ENCODE measurements around the gene CDH4.

Gene CDH4

DNA sequence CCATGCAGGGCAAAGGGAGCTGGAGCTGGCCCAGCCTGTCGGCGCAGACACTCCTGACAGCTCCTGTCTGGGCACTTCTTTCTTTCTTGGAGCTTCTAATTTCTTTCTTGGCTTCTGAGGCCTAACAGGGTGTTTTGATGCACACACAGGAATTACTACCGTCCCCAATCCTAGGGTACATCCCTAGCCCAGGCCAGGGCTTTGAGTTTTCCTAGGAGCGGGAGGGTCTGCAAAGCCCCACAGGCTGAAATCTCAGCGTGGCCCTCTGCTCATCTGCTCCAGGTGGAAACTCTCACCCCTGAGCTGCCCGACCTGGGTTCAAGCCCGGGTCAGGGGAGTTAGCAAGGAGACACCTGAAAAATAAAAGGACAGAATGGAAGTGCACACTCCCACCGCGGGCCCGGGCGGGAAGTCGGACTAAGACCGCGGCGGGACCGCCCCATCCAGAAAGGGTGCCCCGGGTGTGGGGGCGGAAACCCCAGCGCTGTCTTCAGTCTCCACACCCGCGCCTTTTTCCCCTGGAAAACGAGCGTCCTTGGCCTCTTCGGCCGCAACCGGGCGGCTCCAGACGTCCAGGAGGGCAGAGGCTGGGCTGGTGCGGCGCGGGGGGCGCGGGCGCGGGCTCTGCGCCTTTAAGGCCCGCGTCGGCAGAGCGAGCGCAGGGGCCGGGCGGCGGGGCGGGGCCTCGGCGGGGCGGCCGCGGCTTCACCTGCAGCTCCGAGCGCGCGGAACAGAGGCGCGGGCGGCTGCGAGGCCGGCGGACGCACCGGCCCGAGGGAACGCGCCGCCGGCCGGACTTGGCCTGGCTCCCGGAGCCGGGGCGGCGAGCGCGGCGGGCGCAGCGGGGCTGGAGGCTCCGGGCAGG, at the start of gene CDH4:
CDH4 (plus strand) TSS at position 733 of the 865 bp plus-strand sequence.
- DNase-seq: peak; percentile 6

GRCh38 chr20:61203320-61203719, 48.7 kb upstream of the CDH4 start:
- no peak for DNase-seq

GRCh38 chr20:61204206-61204605, 47.9 kb upstream of the CDH4 start:
- DNase-seq: no peak

GRCh38 chr20:61205769-61206168, 46.3 kb upstream of the CDH4 start:
- no peak for DNase-seq

GRCh38 chr20:61210862-61211261, 41.2 kb upstream of the CDH4 start:
- DNase-seq: no peak

- DNase-seq: no peak
These were observed 34.2 kb upstream of the CDH4 start for GRCh38 chr20:61217848-61218247.

DNA sequence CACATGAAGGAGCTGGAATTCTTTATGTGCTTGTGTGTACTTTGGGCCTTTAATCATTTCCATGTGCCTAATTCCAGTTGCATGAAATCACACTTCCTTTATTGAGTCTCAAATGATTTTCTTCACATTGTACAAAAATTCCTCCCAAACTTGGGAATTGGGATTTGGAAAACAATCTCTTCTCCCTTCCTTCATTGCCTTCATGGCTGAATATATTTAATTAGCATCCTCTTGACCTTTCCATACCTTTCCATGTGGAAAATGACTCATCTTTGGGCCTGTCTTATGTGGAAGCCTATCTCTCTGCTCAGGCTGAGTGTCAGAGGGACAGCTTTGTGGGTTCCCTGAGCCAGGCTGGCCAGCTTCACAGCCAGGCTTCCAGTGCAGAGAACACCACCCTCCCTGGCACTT, 33.0 kb upstream of the CDH4 start:
- no peak for DNase-seq

GRCh38 chr20:61220131-61220530, 31.9 kb upstream of the CDH4 start:
- DNase-seq: no peak

- no peak for DNase-seq
These were observed 31.3 kb upstream of the CDH4 start for GRCh38 chr20:61220626-61221325.

GRCh38 chr20:61222699-61223098, 29.4 kb upstream of the CDH4 start:
- no peak for DNase-seq

DNA sequence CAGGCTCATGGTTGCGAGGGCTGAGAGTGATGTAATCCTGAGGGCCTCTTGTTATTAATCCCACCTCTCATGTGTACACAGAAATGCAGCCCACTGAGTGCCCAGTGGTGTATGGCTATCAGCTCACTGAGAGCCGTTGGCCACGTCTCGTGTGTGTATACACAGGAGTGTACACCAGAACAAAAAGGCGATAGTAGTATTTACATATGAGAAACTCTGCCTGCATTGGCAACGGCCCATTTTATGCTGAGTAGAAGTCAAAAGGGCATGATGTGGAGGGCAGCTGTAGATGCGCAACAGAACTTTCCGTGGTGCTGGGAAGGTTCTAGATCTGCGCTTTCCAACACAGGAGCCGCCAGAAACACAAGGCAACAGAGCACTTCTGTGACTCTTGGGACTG, 28.9 kb upstream of the CDH4 start:
- no peak for DNase-seq

DNA sequence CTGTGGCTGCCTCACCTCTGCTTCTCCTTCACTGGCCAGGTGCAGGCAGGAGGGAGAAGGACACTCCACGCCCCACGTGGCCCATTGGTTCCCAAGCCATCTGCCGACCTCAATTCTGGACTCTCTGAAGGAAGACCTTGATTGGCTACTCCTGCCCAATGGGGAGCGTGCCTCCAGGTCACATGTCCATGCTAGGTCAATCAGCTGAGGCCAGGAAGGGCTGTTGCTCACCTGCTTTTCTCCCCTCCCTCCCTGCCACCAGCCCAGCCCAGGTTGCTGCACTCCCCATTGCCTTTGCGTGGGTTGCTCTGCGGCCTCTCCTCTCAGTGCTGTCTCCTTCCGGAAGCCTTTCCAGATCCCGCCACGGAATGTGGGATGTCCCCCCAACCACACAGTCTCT, 21.9 kb upstream of the CDH4 start:
- no peak for DNase-seq

GRCh38 chr20:61233590-61233989, 18.5 kb upstream of the CDH4 start:
- DNase-seq: no peak

DNA sequence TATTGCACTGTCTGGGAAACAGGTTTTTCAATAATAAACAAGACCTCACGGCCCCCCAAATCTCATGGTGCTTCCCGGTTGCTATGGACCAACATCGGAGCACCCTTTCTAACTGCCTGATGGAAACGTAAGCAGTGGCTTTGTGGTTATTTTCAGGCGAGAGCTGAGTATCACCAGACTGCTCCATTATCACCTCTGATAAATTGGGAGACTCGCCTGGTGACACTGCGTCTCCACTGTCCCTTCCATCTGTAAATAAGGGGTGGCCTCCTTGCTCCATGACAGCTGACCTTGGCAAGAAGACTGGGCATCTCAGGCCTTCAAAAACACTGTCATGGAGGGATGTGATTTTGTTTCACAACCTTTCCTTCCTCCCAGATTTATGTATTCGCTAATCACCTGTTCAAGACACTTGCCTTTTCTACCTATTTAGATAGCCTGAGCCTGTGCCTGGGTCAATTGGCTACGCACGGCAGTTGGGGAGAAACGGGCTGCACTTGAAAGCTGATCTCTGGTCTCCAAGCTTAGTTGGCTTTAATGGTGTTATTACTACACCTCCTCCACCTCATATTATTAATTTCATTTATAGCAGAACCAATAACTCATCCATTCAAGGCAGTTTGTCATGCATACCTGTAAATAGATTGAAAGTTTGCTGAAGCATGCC, 17.7 kb upstream of the CDH4 start:
- DNase-seq: no peak

- DNase-seq: no peak
These were observed 15.3 kb upstream of the CDH4 start for GRCh38 chr20:61236713-61237112.

- no peak for DNase-seq
These were observed 13.2 kb upstream of the CDH4 start for GRCh38 chr20:61238813-61239212.

DNA sequence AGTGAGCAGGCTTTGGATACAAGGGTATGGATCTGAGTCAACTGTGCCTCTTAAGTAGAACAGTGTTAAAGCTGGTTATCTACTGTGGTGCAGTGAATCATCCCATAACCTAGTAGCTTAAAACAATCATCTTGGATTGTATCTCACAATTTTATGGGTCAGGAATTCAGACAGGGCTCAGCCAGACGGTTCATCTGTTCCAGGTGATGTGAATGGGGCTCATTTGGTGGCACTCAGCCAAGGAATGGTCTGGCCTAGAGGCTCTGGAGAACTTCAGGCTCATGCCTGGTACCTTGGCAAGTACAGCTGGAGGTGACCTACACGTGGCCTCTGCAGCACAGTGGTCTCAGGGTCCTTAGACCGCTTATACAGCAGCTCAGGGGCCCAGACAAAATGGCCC, 11.2 kb upstream of the CDH4 start:
- no peak for DNase-seq

GRCh38 chr20:61244213-61244612, 7.8 kb upstream of the CDH4 start:
- no peak for DNase-seq

DNA sequence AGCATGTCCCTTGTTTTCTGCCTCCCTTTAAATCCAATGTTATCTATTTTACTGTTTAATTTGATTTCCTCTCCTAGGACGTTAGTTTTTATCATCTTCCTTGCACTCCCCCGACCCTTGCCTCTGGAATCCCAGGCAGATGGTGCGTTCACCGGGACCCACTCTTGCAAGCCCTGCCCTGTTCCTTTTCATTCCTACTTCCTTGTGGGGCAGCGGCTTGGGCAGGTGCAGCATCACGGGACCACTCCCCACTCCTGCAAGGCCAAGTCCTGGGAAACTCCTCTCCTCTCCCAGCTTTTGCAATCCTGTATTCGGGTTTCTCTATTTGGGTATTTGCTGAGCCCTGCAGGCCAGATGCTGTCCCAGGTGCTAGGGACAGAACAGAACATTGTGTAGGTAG, 5.8 kb upstream of the CDH4 start:
- no peak for DNase-seq

GRCh38 chr20:61249626-61250025, 2.4 kb upstream of the CDH4 start:
- DNase-seq: no peak

DNA sequence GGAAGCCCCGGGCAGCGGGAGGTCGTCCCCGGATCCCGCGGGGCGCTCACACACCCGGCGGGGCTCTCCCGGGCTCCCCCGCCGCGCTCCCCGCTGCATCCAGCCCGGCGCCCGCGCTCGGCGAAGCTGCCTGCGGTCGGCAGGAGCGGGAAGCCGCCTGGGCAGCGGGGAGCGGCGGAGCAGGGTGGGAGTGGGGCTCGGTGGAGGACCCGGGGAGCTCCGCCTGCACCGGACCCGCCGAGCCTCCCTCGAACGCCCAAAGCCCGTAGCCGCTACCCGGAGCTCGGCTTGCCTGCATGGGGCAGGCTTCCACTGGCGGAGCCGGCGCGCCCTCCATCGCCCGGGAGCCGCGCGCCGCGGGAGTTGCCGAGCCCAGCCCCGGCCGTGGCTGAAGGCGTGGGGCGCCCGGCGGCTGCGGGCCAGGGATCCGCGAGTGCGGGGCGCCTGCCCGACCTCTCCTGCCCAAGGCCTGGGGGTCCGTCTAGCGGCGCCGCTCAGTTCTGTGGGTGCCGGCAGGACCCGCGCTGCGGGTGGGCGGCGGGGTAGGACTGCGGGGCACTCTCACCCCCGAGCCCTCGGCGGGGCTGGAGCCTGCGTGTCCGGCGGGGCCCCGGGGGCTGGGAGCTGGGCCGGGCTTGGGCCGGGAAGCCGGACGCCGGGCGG, 671 bp downstream of the CDH4 start:
- DNase-seq: peak; percentile 9

GRCh38 chr20:61253264-61253639, 1.2 kb downstream of the CDH4 start:
- peak; percentile 5 for DNase-seq
